ENCODE results near the gene SLC6A9.

- no peak for TF ChIP-seq CTCF (IDR thresholded peaks at IDR 0.05; ENCODE audit: low read depth, low read length)
- TF ChIP-seq POLR2A (IDR thresholded peaks at IDR 0.05; ENCODE audit: extremely low read depth, insufficient read length), result no peak
- 0 out of 2 replicates have a peak, but pooled peaks have one; percentile 34 for TF ChIP-seq MYC (IDR thresholded peaks at IDR 0.05; ENCODE audit: low read depth, low read length)
These were observed 57.2 kb downstream of the SLC6A9 start for GRCh38 chr1:43973981-43974442.

Measured in NB4 (cell line).